ENCODE results near the gene FCN3. TPM values are rescaled to one million over a fixed set of nuclear protein-coding genes. Genes with fewer than 3 reads are reported as not detected.

FCN3 gene
- total RNA-seq, 1 donor from 2014 or later = not detected

DNA sequence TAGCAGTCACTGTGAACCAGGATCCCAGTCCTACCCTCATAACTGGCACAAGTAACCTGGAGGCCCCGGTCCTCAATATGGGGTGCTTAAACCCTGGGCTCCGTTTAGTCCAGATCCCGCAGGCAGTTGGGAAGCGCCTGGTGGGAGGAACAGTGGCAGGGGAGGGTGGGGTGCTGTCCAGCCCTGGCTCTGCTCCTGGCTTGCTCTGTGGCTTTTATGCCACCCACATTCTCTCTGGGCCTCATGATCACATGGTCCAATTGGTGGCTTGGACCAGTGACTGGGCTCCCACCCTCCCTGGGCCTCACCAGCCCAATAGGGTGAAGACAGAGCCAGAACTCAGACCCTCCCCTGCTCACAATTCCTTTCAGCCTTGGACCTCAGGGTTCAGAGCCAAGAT lies 5.6 kb upstream of the FCN3 start:
- DNase-seq (ENCODE audit: low read depth in 2 of 2) = no peak

DNA sequence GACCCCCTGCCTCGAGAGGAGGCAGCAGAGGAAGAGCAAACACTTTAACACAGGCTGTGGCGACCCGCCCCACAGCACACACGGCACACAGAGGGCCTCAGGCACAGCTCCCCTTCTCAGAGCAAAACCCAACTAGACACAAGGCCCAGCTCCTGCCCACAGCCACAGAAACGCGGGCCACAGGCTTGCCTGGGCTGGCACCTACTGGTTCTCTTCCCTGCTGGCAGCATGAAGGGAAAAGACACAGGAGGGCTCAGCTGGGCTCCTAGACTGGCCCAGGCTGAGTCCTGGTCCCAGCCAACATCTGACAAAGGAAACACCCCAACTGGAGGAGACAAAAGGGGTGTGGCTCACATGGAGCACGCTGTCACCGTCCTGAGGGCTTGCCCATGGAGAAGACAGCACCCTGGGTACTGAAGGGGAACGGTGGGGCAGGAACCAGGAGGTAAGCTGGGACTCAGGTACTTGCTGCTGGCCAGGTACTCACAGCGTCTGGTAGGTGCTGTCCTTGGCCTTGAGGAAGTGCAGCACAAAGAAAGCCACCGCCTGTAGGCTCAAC lies 5.0 kb upstream of the FCN3 start:
- DNase-seq (ENCODE audit: low read depth in 2 of 2) = no peak

GRCh38 chr1:27377760-27378495 lies 3.3 kb upstream of the FCN3 start:
- DNase-seq (ENCODE audit: low read depth in 2 of 2) = no peak

GRCh38 chr1:27372808-27373690 lies 1.6 kb downstream of the FCN3 start:
- no peak for DNase-seq (ENCODE audit: low read depth in 2 of 2)

GRCh38 chr1:27372022-27372807 lies 2.4 kb downstream of the FCN3 start:
- no peak for DNase-seq (ENCODE audit: low read depth in 2 of 2)

GRCh38 chr1:27368869-27369582 lies 5.6 kb downstream of the FCN3 start:
- peak in 1 of 2 donors; percentile 43 for DNase-seq (ENCODE audit: low read depth in 2 of 2)

DNA sequence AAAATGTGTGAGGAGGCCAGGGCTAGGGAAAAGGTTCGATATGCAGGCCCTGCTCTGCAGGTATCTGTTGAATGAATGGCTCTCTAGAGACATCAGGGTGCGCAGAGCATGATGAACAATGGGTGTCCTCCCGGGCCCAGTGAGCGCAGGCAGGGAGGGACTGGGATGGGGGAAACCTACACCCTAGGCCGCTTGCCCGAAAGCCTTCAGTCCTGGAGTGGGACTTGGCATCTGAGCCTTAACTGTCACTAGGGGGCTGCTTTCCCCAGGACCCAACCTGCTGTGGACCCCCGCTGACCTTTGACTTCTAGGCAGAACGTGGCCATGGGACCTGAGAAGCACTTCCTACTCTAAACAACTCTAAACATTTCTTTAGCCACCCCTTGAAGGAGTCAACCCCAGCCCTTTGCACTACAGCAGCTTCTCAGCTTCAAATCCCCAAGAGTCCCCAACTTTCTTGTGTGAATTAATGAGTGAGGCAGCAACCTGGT lies 7.4 kb downstream of the FCN3 start:
- no peak for DNase-seq (ENCODE audit: low read depth in 2 of 2)

DNA sequence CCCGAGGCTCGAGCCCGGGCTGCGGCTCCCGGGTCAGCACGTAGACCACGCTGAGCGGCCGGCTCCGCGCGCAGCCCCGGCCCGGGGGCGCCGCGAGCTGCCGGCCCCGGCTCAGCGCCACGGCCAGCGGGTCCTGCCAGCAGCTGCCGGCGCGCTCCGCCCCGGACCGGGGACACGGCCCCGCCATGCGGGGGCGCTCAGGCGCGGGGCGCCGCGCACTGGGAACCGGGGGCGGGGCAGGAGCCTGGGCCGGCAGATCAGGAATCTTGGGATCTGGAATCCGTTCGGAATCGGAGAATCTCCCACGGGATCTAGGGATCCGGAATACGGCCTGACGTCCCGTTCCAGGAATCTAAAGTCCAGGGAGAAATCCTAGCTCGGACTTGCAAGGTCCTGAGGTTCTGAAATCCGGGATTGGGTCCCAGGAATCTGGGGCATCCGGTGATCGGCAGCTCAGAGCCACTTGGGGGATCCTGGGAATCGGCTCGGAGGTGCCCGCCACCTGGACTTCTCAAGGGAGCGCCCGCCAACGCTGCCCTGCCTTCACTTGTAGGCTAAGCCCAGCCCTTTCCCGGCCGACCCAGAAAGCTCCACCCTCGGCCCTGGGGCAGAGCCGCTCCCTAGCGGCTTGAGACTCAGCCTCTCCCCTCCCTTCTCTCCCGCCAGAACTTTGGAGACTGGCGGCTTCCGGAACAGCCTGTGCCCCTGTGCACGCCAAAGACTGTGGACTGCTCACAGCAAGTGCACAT lies 8.0 kb downstream of the FCN3 start, which contains the start of gene MAP3K6:
TSS of gene MAP3K6 (minus strand) at position 551 of the 749 bp plus-strand sequence. CDS start at position 187, 364 bp downstream.
- DNase-seq (ENCODE audit: low read depth in 2 of 2) = peak; percentile 71 to 73

DNA sequence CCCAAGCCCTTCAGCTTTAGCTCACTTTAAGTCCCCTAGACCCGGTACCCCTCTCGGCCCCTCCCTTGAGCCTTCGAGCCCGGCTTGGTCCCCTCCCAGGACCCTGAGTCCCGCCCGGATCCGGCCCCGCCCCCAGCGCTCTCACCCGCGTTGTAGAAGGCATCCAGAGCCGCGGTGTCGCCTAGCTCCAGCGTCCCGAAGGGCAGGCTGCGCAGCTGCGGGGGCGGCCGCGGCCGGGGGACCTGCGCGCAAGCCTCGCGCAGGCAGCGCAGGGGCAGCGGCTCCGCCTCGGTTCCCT lies 8.6 kb downstream of the FCN3 start:
- peak; percentile 77 to 80 for DNase-seq (ENCODE audit: low read depth in 2 of 2)

DNA sequence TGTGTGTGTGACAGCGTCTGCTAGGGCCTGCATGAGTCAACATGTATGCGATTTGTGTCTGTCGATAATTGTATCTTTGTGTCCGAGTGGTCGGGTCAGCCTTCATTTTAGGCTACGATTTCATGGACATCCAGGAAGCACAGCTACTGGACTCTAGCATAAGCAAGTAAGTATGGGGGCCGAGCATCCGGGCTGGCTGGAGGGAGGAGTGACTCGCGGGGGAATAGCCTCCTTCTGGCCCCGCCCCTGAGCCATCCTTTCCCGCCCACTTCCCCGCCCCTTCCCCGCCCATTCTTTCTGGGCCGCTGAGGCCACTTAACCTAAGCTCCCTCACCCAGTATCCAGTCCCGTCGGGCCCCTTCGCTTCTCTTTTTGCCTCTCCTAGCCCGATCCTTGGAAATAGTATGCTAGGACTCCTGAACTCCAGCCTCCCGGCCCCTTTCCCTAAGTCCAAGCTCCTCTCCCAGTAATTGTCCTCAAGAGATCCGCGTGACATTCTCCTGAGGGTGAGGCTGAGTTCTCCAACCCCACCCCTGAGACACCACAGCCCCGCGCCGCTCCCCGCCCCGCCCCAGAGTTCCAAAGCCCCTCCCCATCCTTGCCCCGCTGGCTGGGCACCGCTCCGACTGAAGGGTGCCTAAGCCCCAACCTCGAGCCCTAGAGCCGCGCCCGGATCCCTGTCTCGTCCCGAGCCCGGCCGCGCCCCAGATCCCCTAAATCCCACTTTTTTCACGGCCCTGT lies 9.1 kb downstream of the FCN3 start:
- DNase-seq (ENCODE audit: low read depth in 2 of 2) = peak; percentile 84 to 90

GRCh38 chr1:27364696-27365371 lies 9.8 kb downstream of the FCN3 start:
- DNase-seq (ENCODE audit: low read depth in 2 of 2) = no peak

- DNase-seq (ENCODE audit: low read depth in 2 of 2) = no peak
Observed at GRCh38 chr1:27363766-27364695, 10.6 kb downstream of the FCN3 start.

- no peak for DNase-seq (ENCODE audit: low read depth in 2 of 2)
Observed at GRCh38 chr1:27361553-27361952, 13.1 kb downstream of the FCN3 start.

DNA sequence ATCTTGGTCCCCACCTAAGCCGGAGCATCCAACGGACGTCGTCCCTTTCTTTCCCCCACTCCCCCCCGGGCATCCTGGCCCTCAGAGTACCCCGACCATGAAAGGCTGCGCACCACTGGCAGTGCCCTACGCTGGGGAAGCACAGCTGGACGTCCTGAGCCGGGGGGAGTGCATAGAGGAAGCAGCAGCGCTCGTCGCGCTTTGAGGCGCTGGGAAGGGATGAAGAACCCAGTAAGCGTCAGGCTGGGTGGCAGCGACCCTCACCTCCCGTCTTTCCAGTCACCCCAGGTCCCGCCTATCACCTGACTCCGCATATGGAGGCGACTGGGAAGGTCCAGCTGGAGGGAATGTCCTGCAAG lies 13.6 kb downstream of the FCN3 start:
- DNase-seq (ENCODE audit: low read depth in 2 of 2) = no peak

DNA sequence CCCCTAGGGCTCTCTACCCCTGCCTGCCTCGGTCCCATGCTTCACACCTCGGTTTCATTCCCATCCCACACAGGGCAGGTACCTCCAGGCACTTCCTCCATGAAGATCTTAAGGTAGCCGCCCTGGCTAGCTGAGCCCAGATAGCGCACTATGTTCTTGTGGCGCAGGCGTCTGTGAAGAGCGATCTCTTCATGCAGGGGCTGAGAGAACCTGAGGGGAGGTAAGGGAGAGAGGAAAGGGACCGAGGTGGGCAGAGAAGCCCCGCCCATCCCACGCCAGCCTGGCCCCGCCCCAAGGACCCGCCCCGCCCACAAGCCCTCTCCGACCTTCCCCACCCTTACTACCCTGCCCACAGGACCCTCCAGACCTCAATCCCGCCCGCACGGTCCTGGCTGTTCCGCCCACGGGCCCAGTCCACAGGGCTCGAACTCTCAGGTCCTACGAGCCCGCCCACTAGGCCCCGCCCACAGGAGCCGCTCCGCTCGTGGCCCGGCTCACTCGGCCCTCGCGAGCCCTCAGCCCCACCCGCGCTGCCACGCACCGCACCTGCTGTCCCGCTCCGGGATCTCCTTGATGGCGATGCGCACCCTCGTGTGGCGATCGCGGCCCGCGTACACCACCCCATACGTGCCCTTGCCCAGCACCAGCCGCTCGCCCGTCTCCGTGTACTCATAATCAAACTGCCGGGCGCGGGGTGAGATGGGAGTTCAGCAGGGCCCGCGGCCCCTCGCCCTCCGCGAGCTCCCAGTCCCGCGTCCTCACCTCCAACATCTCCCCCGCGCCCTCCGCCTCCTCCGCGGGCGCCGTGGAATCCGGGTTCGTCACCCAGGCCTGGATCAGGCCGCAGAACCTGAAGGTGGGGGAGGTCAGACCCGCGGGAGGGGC lies 14.2 kb downstream of the FCN3 start:
- peak in 1 of 2 donors; percentile 19 for DNase-seq (ENCODE audit: low read depth in 2 of 2)

GRCh38 chr1:27359822-27360158 lies 14.8 kb downstream of the FCN3 start:
- no peak for DNase-seq (ENCODE audit: low read depth in 2 of 2)

DNA sequence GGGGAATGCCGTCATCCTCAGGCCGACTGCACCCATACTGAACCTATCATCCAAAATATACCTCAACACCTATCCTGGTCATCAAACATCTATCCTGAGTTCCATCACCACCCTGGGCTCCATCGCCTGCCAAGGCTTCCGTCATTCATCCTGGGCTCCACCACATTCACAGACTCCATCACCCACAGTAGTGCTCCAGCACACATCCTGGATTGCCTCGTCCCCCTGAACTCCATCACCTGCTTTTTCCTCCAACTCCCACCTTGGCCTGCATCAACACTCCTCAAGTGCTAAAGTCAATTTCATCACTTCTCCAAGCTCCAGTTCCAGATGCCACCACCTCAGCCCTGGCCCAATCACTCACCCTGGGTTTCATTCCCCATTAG lies 15.7 kb downstream of the FCN3 start:
- DNase-seq (ENCODE audit: low read depth in 2 of 2) = no peak
